ENCODE results near the gene NAPB.

DNA sequence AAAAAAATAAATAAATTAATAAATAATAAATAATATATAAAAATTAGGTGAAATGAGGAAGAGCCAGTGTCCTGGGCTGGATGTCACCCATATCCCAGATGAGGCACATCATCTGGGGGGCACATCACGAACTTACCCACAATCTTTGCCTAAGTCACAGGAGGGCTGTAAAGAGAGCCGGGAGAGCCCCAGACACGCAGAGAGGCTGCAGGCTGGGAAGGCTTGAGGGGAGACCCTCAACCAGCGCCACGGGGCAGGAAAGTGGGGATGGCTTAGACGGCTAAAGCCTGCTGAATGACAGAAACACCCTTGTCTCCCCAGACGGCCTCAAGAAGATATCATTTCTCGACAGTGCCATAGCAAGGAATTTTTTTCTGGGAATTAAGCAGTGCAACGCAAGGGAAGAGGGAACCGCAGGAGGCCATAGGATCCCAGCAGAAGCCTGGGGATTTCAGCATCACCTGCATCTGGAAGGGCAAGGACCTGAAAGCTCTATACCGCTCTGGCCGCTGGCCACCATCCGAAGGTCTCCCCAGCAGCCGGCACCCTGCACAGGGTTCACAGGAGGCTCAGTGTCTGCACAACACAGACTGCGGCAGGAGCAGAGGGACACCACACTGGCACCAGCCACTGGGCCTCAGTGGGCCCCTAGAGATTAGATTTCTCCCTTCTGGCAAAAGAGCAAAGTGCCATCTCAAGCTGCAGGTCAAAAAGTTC lies 93.5 kb downstream of the NAPB start:
- TF ChIP-seq, protein P1, sequence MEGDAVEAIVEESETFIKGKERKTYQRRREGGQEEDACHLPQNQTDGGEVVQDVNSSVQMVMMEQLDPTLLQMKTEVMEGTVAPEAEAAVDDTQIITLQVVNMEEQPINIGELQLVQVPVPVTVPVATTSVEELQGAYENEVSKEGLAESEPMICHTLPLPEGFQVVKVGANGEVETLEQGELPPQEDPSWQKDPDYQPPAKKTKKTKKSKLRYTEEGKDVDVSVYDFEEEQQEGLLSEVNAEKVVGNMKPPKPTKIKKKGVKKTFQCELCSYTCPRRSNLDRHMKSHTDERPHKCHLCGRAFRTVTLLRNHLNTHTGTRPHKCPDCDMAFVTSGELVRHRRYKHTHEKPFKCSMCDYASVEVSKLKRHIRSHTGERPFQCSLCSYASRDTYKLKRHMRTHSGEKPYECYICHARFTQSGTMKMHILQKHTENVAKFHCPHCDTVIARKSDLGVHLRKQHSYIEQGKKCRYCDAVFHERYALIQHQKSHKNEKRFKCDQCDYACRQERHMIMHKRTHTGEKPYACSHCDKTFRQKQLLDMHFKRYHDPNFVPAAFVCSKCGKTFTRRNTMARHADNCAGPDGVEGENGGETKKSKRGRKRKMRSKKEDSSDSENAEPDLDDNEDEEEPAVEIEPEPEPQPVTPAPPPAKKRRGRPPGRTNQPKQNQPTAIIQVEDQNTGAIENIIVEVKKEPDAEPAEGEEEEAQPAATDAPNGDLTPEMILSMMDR (IDR thresholded peaks at IDR 0.05), result no peak
- TF ChIP-seq ZFX (IDR thresholded peaks at IDR 0.05; ENCODE audit: borderline replicate concordance), result no peak

Measured in 22Rv1 (cell line).